Fibroblast of peridontal ligament (primary cell): Measurements from ENCODE around the gene GPBP1L1.
"Not testable (repeated sequence)": the region's sequence is repeated elsewhere in the genome, so short reads cannot be mapped to it uniquely, and the experiment has no call there.

Experiments used
- DNase-seq: peaks from one replicate; pipeline ENCODE4 v3.0.0-alpha.2; 2010; ENCODE audit errors: extremely low read depth

The GPBP1L1 gene, protein sequence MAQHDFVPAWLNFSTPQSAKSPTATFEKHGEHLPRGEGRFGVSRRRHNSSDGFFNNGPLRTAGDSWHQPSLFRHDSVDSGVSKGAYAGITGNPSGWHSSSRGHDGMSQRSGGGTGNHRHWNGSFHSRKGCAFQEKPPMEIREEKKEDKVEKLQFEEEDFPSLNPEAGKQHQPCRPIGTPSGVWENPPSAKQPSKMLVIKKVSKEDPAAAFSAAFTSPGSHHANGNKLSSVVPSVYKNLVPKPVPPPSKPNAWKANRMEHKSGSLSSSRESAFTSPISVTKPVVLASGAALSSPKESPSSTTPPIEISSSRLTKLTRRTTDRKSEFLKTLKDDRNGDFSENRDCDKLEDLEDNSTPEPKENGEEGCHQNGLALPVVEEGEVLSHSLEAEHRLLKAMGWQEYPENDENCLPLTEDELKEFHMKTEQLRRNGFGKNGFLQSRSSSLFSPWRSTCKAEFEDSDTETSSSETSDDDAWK

GRCh38 chr1:45686288-45687013 lies at the start of gene GPBP1L1:
GPBP1L1 (minus strand) TSS chr1:45686533; CDS start chr1:45659087, 27,446 bp downstream.
- peak; percentile 96 for DNase-seq

GRCh38 chr1:45730780-45731319 lies 44.5 kb upstream of the GPBP1L1 start:
- no peak for DNase-seq

GRCh38 chr1:45730075-45730779 lies 43.9 kb upstream of the GPBP1L1 start:
- no peak for DNase-seq

- DNase-seq, result not testable (repeated sequence)
Observed at GRCh38 chr1:45726007-45726406, 39.7 kb upstream of the GPBP1L1 start.

DNA sequence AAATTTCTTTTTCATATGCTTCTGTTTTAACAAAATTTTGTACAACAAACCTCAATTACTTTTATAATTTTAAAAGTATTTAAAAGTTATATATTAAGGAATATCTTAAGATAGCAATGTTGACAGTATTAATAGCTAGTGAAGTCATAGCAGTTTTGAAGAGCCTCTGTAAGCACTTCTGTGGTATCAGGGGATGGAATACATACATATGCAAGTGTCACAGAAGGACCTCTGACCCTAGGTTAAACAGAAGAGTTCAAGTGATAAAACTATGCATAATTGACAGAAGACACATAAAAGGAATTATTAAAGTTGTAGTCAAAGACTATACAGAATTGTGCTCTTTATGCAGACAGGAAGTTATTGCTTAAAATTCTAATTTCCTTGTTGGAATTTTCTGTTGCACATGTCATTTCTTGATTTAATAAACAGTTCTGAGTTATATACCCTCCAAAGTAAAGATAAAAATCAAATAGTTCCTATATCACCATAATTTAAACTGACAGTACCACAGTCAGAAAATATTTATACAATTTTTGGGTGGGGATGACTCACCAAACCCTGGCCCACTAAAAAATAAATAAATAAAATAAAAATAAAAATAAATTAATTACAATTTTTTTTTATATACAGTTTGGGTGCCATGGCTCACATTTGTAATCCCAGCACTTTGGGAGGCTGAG lies 37.1 kb upstream of the GPBP1L1 start:
- no peak for DNase-seq

GRCh38 chr1:45722809-45723208 lies 36.5 kb upstream of the GPBP1L1 start:
- peak; percentile 35 for DNase-seq

DNA sequence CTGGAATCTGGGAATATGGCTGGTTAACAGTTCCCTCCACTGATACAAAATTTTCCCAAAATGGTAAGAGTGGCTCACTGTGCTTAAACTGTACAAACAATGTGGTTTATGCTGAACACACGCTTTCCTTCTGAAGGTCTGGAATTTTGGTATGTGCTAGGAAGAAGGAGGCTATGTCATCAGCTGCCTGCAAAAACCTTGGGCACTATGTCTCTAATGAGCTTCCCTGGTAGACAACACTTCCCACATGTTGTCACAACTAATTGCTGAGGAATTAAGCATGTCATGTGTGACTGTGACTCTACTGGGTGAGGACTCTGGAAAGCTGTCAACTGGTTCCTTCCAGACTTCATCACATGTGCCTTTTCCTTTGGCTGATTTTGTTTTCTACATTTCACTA lies 34.9 kb upstream of the GPBP1L1 start:
- DNase-seq, result peak; percentile 77

DNA sequence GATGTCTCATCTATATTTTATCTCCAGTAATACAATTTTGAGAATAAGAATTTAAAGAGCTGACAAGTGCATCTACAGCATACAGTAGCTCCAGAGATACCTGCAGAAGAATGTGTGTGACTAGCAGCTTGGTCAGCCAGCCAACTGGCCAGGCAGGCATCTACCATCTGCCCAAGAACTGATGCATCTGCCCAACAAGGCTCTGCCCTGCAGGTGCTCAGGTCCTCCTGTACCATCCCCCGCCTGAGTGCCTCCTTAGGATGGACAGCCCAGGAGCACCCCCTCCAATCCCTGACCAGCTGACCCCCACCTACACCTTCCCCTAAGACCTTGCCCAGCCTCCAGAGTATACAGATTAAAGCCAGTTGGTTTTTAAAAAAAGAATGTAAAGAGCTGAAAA lies 32.0 kb upstream of the GPBP1L1 start:
- DNase-seq, result no peak

- peak; percentile 38 for DNase-seq
Observed at GRCh38 chr1:45717386-45717785, 31.1 kb upstream of the GPBP1L1 start.

DNA sequence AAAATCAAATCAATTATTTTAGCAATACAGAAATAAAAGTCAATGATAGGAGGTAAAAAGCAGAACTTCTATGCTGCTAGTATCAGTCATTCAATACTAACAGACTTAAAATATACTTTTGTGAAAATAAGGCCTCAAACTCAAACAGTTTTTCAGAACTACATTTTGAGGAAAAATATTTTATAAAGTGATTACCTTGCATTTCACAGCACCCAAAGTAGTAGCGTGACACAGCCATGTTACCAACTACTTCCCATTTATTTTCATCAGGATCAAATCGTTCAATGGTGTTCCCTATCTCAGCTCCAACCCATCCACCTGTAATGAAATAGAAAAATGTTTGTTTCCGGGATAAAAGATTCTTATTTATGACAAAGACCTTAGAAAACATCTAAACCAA lies 30.4 kb upstream of the GPBP1L1 start:
- no peak for DNase-seq

DNA sequence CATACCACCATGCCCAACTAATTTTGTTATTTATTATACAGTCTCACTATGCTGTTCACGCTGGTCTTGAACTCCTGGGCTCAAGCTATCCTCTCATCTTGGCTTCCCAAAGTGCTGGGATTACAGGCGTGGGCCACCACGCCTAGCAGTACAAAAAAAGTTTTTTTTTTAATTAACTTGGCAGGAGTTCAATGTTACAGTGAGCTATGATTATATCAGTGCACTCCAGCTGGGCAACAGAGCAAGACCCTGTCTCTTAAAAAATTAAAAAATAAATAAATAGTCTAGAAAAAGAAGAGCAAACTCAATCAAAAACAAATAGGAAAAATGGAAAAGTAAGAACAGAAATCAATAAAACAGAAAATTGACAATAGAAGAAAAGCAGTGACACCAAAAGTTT lies 27.4 kb upstream of the GPBP1L1 start:
- no peak for DNase-seq

DNA sequence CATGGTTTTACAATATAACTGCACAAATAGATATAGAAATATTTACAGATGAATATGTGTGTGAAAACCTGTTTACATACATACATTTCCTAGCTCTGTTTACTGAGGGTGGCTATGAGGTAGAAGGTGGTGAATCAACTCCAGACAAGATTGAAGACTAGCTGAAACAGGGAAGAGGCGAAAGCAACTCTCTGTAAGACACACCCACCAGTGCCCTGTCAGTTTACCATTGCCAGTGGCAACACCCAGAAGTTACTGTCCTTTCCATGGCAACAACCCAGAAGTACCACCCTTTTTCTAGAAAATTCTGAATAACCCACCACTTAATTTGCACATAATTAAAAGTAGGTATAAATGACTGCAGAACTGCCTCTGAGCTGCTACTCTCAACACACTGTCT lies 18.3 kb upstream of the GPBP1L1 start:
- no peak for DNase-seq

GRCh38 chr1:45694823-45695222 lies 8.5 kb upstream of the GPBP1L1 start:
- no peak for DNase-seq

- DNase-seq, result not testable (repeated sequence)
Observed at GRCh38 chr1:45693811-45694210, 7.5 kb upstream of the GPBP1L1 start.

DNA sequence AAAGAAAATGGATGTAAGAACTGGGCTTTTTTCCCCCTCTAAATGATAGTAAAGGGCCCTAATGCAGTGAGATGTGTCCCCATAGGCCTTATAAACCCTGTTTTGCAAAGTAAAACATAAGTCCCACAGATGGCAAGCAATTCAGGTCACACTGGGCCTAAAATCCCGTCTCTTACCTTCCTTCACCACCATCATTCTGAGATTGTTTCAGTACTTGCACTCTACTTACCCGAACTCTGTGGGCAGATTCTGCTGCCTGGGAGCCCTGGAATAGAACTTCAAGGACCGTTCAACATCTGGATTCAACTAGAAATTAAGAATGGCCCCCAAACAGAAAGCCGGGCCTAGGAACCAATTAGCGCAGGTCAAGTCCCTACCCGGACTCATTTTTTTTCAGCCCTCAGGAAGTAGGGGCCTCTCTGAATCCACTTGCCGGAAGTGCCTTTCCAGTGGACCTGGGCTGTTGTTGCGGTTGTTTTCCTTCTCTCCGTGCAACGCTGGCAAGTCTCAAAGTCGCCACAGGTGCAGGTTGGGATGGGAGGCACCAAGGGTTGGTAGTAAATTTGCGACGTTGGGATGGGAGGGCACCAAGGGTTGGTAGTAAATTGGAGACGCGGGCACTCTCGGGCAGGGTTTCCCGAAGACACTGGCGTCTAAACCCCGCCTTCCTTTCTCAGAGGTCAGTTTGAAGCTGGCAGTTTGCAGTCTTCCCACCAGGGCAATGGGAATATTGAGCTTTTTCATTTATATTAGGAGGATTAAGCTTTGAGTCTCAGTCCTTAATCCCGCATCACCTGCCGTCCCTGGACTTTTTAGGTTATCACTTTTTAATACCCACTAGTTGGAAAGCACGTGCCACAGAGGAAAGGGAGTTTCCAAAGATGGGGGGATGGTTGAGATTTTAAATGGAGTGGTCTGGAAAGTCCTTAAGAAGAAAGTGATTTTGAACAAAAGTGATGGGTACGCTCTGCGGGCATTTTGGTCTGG lies 1.7 kb upstream of the GPBP1L1 start, which contains the start of gene TMEM69:
TMEM69 (plus strand) TSS at position 428 of the 987 bp plus-strand sequence. CDS start 2,888 bp downstream, outside the sequence.
- peak; percentile 96 for DNase-seq

DNA sequence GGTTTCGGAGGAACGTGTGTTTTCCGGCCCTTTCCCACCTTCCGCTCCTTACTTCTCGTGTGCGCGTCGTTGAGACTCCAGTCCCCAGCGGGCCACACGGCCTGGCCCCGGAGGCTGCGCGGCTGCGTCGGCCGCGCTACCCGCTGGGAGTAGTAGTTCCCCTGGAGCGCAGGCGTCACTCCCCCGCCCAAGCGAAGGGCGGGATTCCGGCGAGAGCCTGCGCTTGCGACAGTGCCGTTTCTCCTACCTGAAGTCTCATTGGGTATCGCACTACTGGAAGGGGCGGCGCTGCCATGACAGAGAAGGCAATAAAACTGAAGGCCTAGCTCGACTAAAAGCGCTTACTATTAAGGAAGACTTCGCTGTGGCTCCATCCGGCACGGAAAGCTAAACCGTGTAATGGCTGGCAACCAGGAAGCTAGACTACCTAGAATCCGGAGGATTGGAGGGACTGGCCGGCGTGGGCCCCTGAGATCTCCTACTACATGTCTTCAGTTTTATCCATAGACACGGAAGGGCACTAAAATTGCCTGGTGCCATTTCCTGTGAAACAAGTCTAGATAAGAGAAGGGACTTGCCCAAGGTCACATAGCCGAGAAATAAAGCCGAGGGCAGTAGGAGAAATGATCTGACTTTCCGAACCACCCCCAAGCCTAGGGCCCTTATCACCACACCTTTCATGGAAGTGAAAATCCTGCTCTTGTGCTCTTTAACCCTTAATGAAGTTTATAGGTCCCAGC lies 851 bp upstream of the GPBP1L1 start:
- peak; percentile 98 for DNase-seq

DNA sequence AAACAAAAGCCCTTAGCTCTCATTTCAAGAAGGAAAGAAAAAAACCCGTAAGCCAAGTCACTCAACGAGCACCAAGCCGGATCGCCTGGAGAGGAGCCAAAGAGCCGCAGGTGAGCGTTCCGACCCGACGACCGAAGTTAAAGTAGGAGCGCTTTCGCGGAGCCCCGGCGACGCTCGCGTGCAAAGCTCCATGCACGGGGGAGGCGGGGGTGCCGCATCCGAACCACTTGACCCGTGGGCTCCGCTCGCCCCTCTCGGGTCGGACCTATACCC lies 382 bp downstream of the GPBP1L1 start:
- DNase-seq, result no peak

DNA sequence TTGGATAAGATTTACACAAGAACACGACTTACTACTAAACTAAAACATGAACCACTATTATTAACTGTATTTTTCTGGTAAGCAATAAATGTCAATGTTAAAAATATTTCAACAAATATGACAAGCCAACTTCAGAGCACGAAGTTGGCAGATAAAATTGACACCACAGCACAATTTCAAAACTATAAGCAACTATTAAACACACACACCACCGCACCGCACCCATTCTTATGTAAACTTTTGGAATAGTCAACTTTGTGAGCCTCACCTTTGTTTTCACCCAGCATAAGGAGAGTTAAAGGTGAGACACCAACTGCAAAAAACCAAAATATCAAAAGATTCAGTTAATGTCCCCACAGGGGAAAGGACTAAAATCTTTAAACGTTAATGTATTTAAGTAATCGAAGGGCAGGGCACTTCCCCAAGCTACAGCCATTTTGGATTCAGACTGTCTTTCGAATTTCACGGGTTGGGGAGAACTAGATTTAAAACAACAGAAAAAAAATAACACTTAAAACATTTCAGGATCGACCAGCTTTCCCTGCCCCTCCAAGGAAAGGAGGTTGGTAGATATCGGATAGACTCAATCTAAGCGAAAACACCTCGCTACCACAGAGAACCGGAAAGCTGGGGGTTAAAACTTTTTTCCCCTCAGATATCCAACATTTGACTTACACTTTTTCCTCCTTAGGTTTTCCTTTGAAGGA lies 872 bp downstream of the GPBP1L1 start:
- DNase-seq, result peak; percentile 29

- no peak for DNase-seq
Observed at GRCh38 chr1:45684402-45684801, 1.9 kb downstream of the GPBP1L1 start.
